Esophagus squamous epithelium (tissue), 5 donors: ENCODE data around the gene ZNF502. TPM values are rescaled to one million over a fixed set of nuclear protein-coding genes. Genes with fewer than 3 reads are reported as not detected.

Experiments
- DNase-seq: peaks from one replicate; lab custom pipeline; 2025; lab: John Stamatoyannopoulos, UW
- H3K27ac ChIP-seq, 4 donors: fragments of 200-600 bp; sonication (generic); one replicate each; pipeline ENCODE4 v1.5.1; 2016 to 2019; ENCODE audit warnings: mild to moderate bottlenecking in 1 of 4
- H3K27me3 ChIP-seq, 4 donors: fragments of 200-600 bp; sonication (generic); 1 replicate in 3 of 4; 2 replicates in 1 of 4; pipeline versions ENCODE4 v1.5.1 to v1.6.0; 2017 to 2021; ENCODE audit warnings: antibody characterized with exemption in 1 of 4
- H3K36me3 ChIP-seq, 3 donors: fragments of 200-600 bp; sonication (generic); one replicate each; pipeline ENCODE4 v1.5.1; 2016 to 2019
- H3K4me1 ChIP-seq, 3 donors: fragments of 200-600 bp; sonication (generic); one replicate each; pipeline ENCODE4 v1.5.1; 2017 to 2019
- H3K4me3 ChIP-seq, 4 donors: fragments of 200-600 bp; sonication (generic); 1 replicate in 3 of 4; 2 replicates in 1 of 4; pipeline ENCODE4 v1.5.1; 2016 to 2019; ENCODE audit warnings: mild to moderate bottlenecking in 2 of 4, moderate library complexity in 1 of 4
- H3K9me3 ChIP-seq, 3 donors: fragments of 200-600 bp; sonication (generic); one replicate each; pipeline ENCODE4 v1.5.1; 2016 to 2019
- POLR2A ChIP-seq, 4 donors: fragments of 450-650 bp; IDR thresholded peaks; one replicate each; pipeline ENCODE4 v1.6.1; 2017; ENCODE audit warnings: antibody characterized with exemption in 4 of 4, mild to moderate bottlenecking in 4 of 4, moderate library complexity in 3 of 4
- WGBS, 2 donors: methylation state at CpG; one replicate each; pipeline ENCODE4 v1.1.5; 2018; 5-methylcytosine and 5-hydroxymethylcytosine counted together
- intact Hi-C: fragments of 100-400 bp; cut with DNase I; formaldehyde crosslinking; loops from one replicate; pipeline ENCODE4 v1.15.0; 2022
- total RNA-seq, 4 donors: library from RNA; depleted of rRNA; stranded (reverse); fragments of >200 nt; gene quantifications; one replicate each; pipeline ENCODE4 v1.1.0, GENCODE V29; 2016
- TF ChIP-seq, protein P1 (sequence below), 6 experiments: fragments of 450-650 bp in 4 of 6; fragments of 200-600 bp in 2 of 6; sonication (generic) in 2 of 6; IDR thresholded peaks; one replicate each; pipeline ENCODE4 v1.5.1; 2016 to 2019; ENCODE audit warnings: antibody characterized with exemption in 6 of 6, mild to moderate bottlenecking in 4 of 6, moderate library complexity in 4 of 6
- donor health status: DM: yes; HTN: yes; CAD: no.

ZNF502 gene
- total RNA-seq, 4 donors from 2014 or later: 1.7 to 7.2 (median 2.6) TPM

DNA sequence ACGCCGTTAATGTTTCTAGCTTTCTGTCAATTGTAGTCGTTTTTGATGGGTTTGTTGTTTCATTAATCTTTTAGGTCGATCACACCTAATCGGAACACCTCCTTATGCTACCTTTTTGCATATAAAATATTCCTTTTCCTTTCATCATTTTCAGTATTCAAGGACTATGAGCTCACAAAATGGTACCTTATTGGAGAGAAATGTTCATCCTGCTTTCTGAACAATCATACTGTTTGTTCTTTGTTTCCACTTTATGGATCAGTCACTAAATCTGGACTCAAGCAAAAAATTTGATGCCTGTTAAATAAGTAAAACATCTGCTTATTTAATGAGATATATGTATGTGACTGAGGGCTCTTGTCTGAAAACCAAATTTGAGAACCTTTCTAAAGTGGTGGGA lies 50.2 kb downstream of the ZNF502 start:
- no peaks in the 10 kb centered on the region for H3K27me3 ChIP-seq
- WGBS, 2 donors: 37 to 45% methylated on average over 5 of the region's 5 CpGs
- intact Hi-C loops: no loop called here
- no peak for DNase-seq
- H3K27ac ChIP-seq: no peak overlapping the region
- H3K36me3 ChIP-seq: peaks cover 0 to 18% (median 0%) of the 10 kb centered on the region in 3 donors
- peak overlapping the region in 3 of 4 donors; percentile 84 to 89 (median 88) for H3K4me3 ChIP-seq
- peaks cover 6 to 25% (median 17%) of the 10 kb centered on the region in 3 donors for H3K4me1 ChIP-seq
- TF ChIP-seq, protein P1, sequence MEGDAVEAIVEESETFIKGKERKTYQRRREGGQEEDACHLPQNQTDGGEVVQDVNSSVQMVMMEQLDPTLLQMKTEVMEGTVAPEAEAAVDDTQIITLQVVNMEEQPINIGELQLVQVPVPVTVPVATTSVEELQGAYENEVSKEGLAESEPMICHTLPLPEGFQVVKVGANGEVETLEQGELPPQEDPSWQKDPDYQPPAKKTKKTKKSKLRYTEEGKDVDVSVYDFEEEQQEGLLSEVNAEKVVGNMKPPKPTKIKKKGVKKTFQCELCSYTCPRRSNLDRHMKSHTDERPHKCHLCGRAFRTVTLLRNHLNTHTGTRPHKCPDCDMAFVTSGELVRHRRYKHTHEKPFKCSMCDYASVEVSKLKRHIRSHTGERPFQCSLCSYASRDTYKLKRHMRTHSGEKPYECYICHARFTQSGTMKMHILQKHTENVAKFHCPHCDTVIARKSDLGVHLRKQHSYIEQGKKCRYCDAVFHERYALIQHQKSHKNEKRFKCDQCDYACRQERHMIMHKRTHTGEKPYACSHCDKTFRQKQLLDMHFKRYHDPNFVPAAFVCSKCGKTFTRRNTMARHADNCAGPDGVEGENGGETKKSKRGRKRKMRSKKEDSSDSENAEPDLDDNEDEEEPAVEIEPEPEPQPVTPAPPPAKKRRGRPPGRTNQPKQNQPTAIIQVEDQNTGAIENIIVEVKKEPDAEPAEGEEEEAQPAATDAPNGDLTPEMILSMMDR (IDR thresholded peaks at IDR 0.05): no peak
- no peak for TF ChIP-seq POLR2A (IDR thresholded peaks at IDR 0.05)
- peaks cover 0 to 18% (median 5%) of the 10 kb centered on the region in 3 donors for H3K9me3 ChIP-seq

DNA sequence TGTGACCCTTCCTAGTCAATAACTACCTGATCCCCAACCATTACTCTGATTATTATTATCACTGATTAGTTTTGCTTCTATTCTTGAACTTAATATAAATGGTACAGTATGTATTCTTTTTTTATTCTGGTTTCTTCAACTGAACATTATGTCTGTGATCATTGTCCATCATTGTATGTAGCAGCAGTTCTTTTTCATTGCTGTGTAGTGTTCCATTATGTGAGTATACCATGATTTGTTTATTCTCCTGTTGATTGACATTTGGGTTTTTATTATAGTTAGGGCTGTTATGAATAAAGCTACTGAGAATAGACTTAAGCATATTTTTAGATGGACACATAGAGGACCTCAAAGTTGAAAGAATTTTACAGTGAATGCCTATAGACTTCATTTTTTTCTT lies 51.8 kb downstream of the ZNF502 start:
- DNase-seq: no peak
- TF ChIP-seq POLR2A (IDR thresholded peaks at IDR 0.05): no peak
- TF ChIP-seq, protein P1 (IDR thresholded peaks at IDR 0.05): no peak
- Histone ChIP-seq H3K36me3 (peaks cover 0 to 4% (median 0%) of the 10 kb centered on the region in 3 donors), H3K27me3 (no peaks in the 10 kb centered on the region), H3K27ac (no peak overlapping the region), H3K4me3 (no peak overlapping the region), H3K4me1 (peaks cover 6 to 25% (median 17%) of the 10 kb centered on the region in 3 donors), H3K9me3 (peaks cover 0 to 3% (median 0%) of the 10 kb centered on the region in 3 donors)
- intact Hi-C loops: no loop called here

DNA sequence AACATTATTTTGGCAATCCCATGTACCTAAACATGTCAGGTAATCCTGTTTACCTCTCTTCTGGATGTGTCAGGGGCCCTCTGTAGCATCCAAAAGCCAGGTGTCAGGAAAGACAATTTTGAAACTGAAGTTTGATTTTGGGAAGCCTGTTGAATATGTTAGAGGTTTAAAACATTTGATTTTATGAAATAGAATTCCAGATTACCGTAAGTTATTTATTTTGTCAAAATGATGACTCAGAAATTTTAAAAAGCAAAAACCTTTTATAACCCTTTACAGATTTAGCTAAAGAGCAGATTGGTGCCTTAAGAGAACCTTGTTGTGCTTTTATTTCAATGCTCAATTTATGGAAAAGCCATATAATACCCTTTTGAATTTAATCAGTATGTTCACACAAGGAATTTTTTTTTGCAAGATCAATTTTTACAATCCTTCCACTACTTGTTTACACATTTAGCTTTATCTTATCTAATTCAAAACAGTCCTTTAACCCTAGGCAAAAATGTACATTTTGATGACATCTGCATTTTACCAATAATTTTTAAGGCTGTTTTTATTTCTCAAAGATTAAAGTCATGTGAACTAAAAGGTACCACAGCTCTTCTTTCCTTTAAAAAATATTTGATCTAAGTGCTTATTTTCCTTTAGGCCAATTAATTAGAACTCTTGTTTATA lies 59.1 kb downstream of the ZNF502 start:
- intact Hi-C loops: no loop called here
- H3K27ac ChIP-seq: no peak overlapping the region
- H3K36me3 ChIP-seq: peaks cover 0 to 9% (median 0%) of the 10 kb centered on the region in 3 donors
- TF ChIP-seq, protein P1 (IDR thresholded peaks at IDR 0.05): no peak
- TF ChIP-seq POLR2A (IDR thresholded peaks at IDR 0.05): no peak
- no peak for DNase-seq
- H3K9me3 ChIP-seq: peaks cover 0 to 25% (median 12%) of the 10 kb centered on the region in 3 donors
- H3K4me3 ChIP-seq: no peak overlapping the region
- H3K27me3 ChIP-seq: no peaks in the 10 kb centered on the region
- WGBS, 2 donors: 91 to 100% methylated on average over 1 of the region's 1 CpG
- no peaks in the 10 kb centered on the region for H3K4me1 ChIP-seq

DNA sequence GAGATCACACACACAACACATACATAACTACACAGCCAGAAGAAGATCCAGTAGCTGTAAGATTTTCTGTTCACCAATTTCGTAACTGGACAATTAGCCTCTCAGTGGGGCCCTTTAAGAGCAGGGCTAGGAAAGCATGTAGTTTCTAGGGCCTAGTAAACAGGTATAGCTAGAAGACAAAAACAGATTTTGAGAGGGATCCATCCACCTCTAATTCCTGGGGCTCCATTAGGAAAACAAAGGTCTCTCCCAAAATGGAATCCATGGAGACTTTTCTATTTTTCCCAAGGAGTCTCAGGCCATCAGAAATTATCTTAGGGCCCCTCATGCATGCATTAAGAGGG lies 59.6 kb downstream of the ZNF502 start:
- peaks cover 0 to 25% (median 12%) of the 10 kb centered on the region in 3 donors for H3K9me3 ChIP-seq
- H3K27ac ChIP-seq: no peak overlapping the region
- no peak for TF ChIP-seq POLR2A (IDR thresholded peaks at IDR 0.05)
- TF ChIP-seq, protein P1 (IDR thresholded peaks at IDR 0.05): no peak
- H3K27me3 ChIP-seq: no peaks in the 10 kb centered on the region
- DNase-seq: no peak
- 86 to 100% methylated on average over 1 of the region's 1 CpG for WGBS, 2 donors
- intact Hi-C loops: no loop called here
- no peak overlapping the region for H3K4me3 ChIP-seq
- H3K36me3 ChIP-seq: peaks cover 0 to 12% (median 0%) of the 10 kb centered on the region in 3 donors
- H3K4me1 ChIP-seq: no peaks in the 10 kb centered on the region

Other genes with a start within 250 kb of the ZNF502 start
- 1 to 10 TPM; 3.2 to 6.9 (median 4.6) TPM for gene ZNF445, start 235.0 kb upstream of the ZNF502 start, total RNA-seq
- 1 to 10 TPM in 1 of 4 donors, under 1 TPM in 3; 0.61 to 2.9 (median 0.90) TPM for gene ZKSCAN7, start 157.5 kb upstream of the ZNF502 start, total RNA-seq
- gene ZNF660, start 127.7 kb upstream of the ZNF502 start, total RNA-seq: 1 to 10 TPM in 1 of 4 donors, under 1 TPM in 3; 0.04 to 2.5 (median 0.34) TPM
- 10 to 100 TPM in 1 of 4 donors, 1 to 10 TPM in 3; 4.8 to 11.6 (median 6.8) TPM for gene ZNF197, start 87.6 kb upstream of the ZNF502 start, total RNA-seq
- gene ZNF35, start 63.9 kb upstream of the ZNF502 start, total RNA-seq: 10 to 100 TPM in 3 of 4 donors, 1 to 10 TPM in 1; 3.7 to 14.3 (median 11.3) TPM
- gene ZNF501, start 17.0 kb downstream of the ZNF502 start, total RNA-seq: 1 to 10 TPM in 1 of 4 donors, under 1 TPM in 3; 0.72 to 6.5 (median 0.82) TPM
- gene KIAA1143, start 49.0 kb downstream of the ZNF502 start, total RNA-seq: 10 to 100 TPM in 3 of 4 donors, 1 to 10 TPM in 1; 7.5 to 24.4 (median 16.2) TPM
- gene KIF15, start 49.1 kb downstream of the ZNF502 start, total RNA-seq: 1 to 10 TPM; 3.2 to 9.1 (median 4.9) TPM
- 1 to 10 TPM; 4.3 to 9.2 (median 7.0) TPM for gene TMEM42, start 149.3 kb downstream of the ZNF502 start, total RNA-seq
- gene TGM4, start 161.9 kb downstream of the ZNF502 start, total RNA-seq: not detected